ENCODE results near the gene COL26A1. TPM values are rescaled to one million over a fixed set of nuclear protein-coding genes. Genes with fewer than 3 reads are reported as not detected.
"Not testable (repeated sequence)": the region's sequence is repeated elsewhere in the genome, so short reads cannot be mapped to it uniquely, and the experiment has no call there.

Gene COL26A1
- total RNA-seq, 1 experiment from 2014 or later, result 1.1 TPM

DNA sequence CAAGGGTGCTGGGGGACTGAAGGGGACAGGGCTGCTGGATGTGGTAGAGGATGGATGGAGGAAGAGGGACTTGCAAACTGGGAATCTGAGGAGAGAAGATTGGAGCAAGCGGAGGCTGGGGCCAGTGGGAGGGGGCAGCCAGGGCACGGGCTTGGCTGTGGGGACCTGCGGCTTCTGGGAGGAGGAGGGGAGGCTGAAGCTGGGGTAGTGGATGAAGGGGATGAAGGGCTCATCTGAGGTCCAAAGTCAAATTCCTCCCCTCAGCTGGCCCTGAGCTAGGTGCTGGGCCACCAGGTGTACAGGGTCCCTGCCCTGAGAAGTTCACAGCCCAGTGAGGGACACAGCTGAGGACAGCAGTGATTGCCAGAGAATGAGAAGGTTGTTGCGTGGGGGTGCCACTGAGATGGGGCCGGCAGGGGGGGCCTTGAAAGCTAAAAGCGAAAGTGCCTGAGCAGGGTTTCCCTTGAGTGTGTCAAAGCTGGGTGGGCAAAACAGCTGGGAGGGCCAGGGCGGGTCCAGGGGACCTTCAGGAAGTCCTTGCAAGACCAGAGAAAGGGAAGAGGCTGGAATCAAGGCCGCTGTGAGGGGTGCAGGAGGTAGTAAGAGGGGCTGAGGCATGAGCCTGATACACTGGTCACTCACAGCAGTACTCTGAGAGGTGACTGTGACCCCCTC, 191.2 kb downstream of the COL26A1 start:
- in situ Hi-C loops (cut with HindIII; ENCODE audit: low pct_unique_long_range_greater_than_20kb, low sequenced_read_pairs), result no loop called here

DNA sequence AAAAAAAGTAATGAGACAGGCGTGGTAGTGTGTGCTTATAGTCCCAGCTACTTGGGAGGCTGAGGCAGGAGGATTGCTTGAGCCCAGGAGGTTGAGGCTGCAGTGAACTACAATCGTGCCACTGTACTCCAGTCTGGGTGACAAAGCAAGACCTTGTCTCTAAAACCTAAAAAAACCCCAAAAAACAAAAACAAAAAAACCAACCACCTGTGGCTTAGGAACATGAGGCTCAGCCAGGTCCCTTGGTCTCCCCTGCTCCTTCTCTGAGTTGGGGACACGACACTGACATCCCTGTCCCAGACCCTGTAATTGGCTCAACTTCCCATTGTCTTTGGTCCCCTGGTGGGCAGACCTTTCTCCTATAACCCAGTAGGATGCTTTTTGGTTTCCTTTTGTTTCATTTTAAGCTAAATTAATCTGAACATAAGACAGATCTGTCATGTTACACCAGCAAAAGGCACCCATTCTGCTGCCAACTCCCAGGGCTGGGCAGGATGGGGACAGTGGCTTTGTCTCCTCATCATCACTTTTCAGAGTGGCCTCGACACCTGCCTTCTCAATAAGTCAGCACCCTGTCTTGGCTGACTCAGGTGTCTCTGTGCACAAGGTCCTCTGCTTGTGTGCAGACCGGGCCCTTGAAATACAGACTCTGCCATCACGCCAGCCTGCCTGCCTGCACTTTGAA, 192.1 kb downstream of the COL26A1 start:
- no peak for DNase-seq (ENCODE audit: low read depth)
- in situ Hi-C loops (cut with HindIII; ENCODE audit: low pct_unique_long_range_greater_than_20kb, low sequenced_read_pairs), result no loop called here

More for the DNA sequence above, 191.2 kb downstream of the COL26A1 start:
- no peak for DNase-seq (ENCODE audit: low read depth)

- in situ Hi-C loops (cut with HindIII; ENCODE audit: low pct_unique_long_range_greater_than_20kb, low sequenced_read_pairs), result no loop called here
- no peak for DNase-seq (ENCODE audit: low read depth)
Observed at GRCh38 chr7:101555269-101555920, 192.7 kb downstream of the COL26A1 start.

DNA sequence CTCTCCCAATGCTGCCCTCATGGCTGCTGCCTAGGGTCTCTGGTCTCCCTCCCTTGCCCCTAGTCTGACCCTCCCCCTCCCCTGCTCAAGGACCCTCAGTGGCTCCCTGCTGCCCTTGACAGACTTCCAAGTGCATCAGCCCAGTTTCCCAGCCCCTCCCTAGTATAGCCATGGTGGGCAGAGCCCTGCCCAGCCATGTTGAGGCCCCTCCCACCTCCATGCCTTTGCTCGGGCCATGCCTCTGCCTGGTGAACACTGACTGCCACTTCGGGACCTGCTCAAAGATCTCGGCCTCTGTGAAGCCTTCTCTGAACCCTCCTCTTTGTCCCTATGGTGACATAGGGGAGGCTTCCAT, 193.2 kb downstream of the COL26A1 start:
- in situ Hi-C loops (cut with HindIII; ENCODE audit: low pct_unique_long_range_greater_than_20kb, low sequenced_read_pairs), result no loop called here
- no peak for DNase-seq (ENCODE audit: low read depth)

DNA sequence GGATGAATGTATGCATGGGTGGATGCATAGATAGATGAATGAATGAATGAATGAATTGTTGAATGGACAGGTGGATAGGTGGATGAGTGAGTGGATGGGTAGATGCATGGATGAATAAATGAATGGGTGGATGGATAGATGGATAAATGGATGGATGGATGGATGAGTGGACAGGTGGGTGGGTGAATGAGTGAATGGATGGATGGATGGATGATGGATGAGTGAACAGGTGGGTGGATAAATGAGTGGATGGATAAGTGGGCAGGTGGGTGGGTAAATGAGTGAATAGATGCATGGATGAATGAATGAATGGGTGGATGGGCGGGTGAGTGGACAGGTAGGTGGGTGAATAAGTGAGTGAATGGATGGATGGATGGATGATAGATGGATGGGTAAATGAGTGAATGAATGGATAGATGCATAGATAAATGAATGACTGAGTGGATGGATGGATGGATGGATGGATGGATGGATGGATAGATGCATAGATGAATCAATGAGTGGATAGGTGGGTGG, 193.8 kb downstream of the COL26A1 start:
- in situ Hi-C loops (cut with HindIII; ENCODE audit: low pct_unique_long_range_greater_than_20kb, low sequenced_read_pairs), result no loop called here
- DNase-seq (ENCODE audit: low read depth), result no peak

DNA sequence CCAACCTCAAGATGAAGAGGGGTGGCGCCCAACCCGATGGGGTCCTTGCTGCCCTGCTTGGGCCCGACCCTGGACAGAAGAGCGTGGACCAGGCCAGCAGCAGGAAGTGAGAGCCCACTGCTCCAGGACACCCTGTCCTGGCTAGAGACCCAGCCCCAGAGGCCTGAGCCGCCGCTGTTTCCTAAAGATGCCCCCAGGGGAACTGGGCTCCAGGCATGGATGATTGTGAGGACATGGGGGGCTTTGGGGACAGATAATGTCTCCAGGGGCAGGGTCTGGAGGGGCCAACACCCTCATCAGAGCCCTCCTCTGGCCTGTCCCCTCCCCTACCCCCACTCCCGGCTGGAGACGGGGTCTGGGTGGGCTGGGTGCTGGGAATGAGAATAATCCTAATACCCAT, 194.7 kb downstream of the COL26A1 start:
- DNase-seq (ENCODE audit: low read depth), result no peak
- in situ Hi-C loops (cut with HindIII; ENCODE audit: low pct_unique_long_range_greater_than_20kb, low sequenced_read_pairs), result no loop called here

DNA sequence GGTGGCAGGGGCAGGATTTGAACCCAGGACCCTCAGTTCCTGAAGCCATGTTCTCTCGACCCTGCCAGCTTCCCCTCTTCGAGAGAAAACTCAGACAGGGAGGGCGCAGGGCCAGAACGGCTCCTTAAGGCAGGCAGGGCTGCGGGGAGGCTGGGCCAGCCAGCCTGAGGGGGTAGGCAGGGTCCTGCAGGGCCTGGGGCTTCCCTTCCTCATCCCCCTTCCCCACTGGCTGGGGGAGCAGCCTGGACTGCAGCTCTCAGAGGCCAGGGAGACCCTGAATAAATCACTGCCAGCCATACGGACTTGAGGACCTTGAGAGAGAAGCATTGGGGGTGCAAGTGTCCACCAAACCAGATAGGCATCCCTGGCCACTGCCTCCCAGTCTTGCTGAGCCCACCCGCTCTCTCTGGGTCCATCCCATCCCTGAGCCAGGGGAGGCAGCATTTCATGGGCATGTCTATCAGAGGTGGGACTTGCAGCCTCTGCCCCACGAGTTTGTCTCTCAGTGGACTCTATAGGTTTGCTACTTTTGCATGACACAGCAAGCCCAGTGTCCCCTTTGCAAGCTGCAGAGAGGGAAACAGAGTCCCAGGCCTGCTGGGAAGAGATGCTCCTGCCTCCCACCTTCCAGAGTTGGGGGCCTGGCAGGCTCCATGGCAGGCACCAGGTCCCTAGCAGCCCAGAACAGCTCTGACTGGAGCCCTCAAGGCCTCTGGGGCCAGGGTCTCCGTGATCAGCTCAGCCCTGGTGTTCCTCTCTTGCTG, 195.5 kb downstream of the COL26A1 start:
- no peak for DNase-seq (ENCODE audit: low read depth)
- in situ Hi-C loops (cut with HindIII; ENCODE audit: low pct_unique_long_range_greater_than_20kb, low sequenced_read_pairs), result no loop called here

DNA sequence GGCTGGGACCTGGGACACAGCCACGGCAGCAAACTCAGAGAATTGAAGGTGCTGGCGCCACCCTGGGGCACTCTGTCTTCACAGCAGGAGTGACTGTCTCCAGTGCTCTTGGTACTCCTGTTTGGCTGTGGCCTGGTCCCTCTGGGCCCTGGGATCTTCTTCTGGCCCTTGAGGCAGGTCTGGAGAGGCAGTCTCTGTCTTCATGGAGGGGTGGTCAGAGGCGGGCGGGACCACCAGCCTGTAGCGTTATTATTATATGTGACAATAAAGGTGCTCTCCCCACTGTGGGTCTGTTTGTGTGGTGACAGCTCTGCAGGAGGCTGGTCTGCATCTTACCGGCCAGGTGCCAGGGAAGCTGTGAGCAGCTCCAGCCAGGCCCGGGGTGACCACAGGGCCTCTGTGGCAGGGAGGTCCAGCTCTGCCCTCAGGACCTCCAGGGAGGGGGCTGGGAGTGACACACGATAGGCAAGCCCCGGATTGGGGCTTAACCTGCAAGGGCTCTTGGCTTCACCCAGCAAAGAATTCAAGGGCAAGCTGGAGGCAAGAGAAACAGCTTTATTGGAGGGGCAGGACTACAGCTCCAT, 196.2 kb downstream of the COL26A1 start:
- no peak for DNase-seq (ENCODE audit: low read depth)
- in situ Hi-C loops (cut with HindIII; ENCODE audit: low pct_unique_long_range_greater_than_20kb, low sequenced_read_pairs), result no loop called here

DNA sequence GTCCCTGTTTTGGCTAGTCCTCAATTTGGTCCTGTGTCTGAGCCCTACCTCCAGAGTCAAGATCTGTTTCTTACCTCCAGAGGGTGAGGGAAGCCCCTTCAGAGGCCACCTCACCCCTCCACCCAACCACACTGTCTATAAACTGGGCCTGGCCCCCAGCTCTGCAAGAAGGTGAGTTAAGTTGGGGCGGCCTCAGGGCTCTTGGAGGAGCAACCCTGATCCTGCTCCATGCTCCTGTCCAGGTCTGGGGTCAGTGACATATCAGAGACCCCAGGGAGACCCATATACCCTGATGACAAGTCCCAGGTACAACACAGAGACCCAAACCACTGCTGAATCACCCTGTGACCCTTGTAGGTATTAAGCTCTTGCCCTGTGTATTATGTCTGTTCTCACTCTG, 196.9 kb downstream of the COL26A1 start:
- no peak for DNase-seq (ENCODE audit: low read depth)
- in situ Hi-C loops (cut with HindIII; ENCODE audit: low pct_unique_long_range_greater_than_20kb, low sequenced_read_pairs), result no loop called here

- in situ Hi-C loops (cut with HindIII; ENCODE audit: low pct_unique_long_range_greater_than_20kb, low sequenced_read_pairs); DNase-seq (ENCODE audit: low read depth): not testable (repeated sequence)
Observed at GRCh38 chr7:101560021-101560420, 197.3 kb downstream of the COL26A1 start.

- no peak for DNase-seq (ENCODE audit: low read depth)
- in situ Hi-C loops (cut with HindIII; ENCODE audit: low pct_unique_long_range_greater_than_20kb, low sequenced_read_pairs), result no loop called here
Observed at GRCh38 chr7:101560856-101561255, 198.2 kb downstream of the COL26A1 start.

DNA sequence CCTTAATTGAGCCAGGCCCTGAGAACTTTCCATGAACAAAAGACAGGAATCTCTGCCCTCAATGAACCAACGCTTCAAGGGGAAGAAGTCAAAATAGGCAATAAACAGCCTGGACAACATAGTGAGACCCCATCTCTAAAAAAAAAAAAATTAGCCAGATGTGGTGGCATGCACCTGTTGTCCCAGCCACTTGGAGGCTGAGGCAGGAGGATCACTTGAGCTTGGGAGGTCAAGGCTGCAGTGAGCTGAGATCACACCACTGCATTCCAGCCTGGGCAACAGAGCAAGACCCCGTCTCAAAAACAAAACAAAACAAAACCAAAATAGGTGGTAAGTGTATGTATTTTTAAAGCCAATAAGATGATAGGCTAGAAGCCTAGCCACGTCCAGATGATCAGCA, 198.6 kb downstream of the COL26A1 start:
- in situ Hi-C loops (cut with HindIII; ENCODE audit: low pct_unique_long_range_greater_than_20kb, low sequenced_read_pairs); DNase-seq (ENCODE audit: low read depth): not testable (repeated sequence)

- DNase-seq (ENCODE audit: low read depth), result no peak
- in situ Hi-C loops (cut with HindIII; ENCODE audit: low pct_unique_long_range_greater_than_20kb, low sequenced_read_pairs), result no loop called here
Observed at GRCh38 chr7:101562531-101563197, 200.0 kb downstream of the COL26A1 start.

DNA sequence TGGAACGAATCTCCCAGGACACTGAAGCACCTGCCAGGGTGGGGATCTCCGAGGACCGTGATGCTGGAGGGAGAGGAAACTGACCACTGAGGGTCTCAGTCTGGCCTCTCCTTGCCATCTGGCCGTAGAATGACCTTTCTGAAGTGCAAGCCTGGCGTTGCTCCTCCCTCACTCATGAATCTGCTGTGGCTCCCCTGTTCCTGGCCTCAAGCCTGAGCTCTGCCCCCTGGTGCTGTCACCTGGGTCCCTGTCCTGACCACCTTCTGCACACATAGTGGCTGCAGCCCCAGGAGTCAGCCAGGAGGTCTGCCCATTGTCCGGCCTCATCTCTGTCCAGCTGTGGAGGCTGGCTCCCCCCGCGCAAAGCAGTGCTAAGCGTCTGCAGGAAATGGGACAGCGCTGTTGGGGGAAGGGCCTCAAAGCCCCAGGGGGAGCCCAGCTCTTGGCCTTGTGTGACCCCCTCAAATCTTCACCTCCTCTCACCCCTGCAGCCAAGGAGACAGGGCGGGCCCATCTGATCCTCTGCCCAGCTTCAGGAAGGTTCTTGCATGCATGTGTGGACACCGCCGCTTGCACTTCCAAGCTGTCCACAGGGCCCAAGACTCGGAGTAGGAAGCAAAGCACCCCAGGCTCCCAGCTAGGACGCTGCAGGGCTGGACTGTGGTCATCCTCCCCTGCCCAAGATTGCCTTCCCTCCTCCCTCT, 200.7 kb downstream of the COL26A1 start:
- DNase-seq (ENCODE audit: low read depth), result no peak
- in situ Hi-C loops (cut with HindIII; ENCODE audit: low pct_unique_long_range_greater_than_20kb, low sequenced_read_pairs), result no loop called here

DNA sequence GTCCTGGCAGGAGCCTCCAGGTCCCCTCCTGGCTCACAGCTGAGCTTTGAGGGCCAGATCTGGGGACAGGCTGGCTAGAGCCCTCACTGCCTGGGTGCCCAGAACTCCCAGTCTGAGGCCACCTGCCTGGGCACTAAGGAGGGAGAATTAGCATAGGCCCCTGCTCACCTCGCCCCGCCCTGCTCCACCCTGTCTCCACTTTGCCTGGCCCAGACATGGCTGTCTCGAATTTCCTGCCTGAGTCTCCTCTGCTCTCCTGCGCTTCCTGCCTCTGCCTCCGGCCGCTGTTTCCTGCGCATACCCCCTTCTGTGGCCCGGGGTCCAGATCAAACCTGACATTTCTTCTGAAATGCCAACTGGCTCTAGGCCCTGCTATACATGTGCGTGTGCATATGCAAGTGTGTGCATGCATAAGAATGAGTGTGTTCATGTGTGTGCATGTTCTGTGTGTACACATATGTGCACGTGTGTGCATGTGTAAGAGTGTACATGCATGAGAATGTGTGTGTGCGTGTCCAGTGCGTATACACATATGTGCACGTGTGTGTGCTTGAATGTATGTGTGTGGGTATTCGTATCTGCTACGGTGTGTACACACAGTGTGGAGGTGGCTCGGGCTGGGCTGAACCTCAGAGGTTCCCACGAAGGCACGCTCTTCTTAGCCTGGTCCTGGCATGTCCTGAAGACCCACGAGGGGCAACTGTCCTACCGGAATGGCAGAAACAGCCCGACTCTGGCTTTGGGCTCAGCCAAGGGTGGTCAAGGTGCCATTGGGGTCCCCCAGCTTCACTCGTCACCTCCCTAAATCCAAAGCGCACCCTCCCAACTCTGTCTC, 201.5 kb downstream of the COL26A1 start:
- no peak for DNase-seq (ENCODE audit: low read depth)
- in situ Hi-C loops (cut with HindIII; ENCODE audit: low pct_unique_long_range_greater_than_20kb, low sequenced_read_pairs), result no loop called here

GRCh38 chr7:101564778-101565211, 202.1 kb downstream of the COL26A1 start:
- in situ Hi-C loops (cut with HindIII; ENCODE audit: low pct_unique_long_range_greater_than_20kb, low sequenced_read_pairs), result no loop called here
- peak; percentile 73 for DNase-seq (ENCODE audit: low read depth)

All from Caki2 (cell line).